Keratinocyte (primary cell): ENCODE data around the gene BRCA1. TPM values are rescaled to one million over a fixed set of nuclear protein-coding genes. Genes with fewer than 3 reads are reported as not detected.

Experiments used
- DNase-seq: peaks from one replicate; pipeline ENCODE4 v3.0.0-alpha.2; 2011; ENCODE audit warnings: low read depth, missing footprints, low spot score
- FAIRE-seq: peaks from 2 replicates; lab custom pipeline; 2011; peaks lifted over from hg19 to GRCh38; lab: Jason Lieb, UNC
- H2AFZ ChIP-seq: 2 replicates; pipeline ENCODE4 v1.6.0; 2012; ENCODE audit warnings: low read length, control low read depth, inconsistent platforms; ENCODE audit not compliant: control insufficient read depth
- H3K27ac ChIP-seq: 2 replicates; pipeline ENCODE4 v1.5.1; 2011; ENCODE audit warnings: low read length; ENCODE audit not compliant: control insufficient read depth, insufficient read depth
- H3K27me3 ChIP-seq: 3 replicates; pipeline ENCODE4 v1.6.0; 2011; ENCODE audit warnings: low read length; ENCODE audit not compliant: control insufficient read depth, insufficient read depth; ENCODE audit errors: extremely low read depth
- H3K36me3 ChIP-seq, 2 experiments: 2 replicates in 1 of 2; 3 replicates in 1 of 2; pipeline ENCODE4 v1.5.1; 2011; ENCODE audit warnings: low read length in 2 of 2, mild to moderate bottlenecking in 1 of 2; ENCODE audit not compliant: control insufficient read depth in 2 of 2, insufficient read depth in 2 of 2; ENCODE audit errors: extremely low read depth in 1 of 2
- H3K4me1 ChIP-seq: 3 replicates; pipeline ENCODE4 v1.5.1; 2011; ENCODE audit warnings: low read length; ENCODE audit not compliant: control insufficient read depth, insufficient read depth; ENCODE audit errors: extremely low read depth
- H3K4me2 ChIP-seq: 3 replicates; pipeline ENCODE4 v1.6.0; 2011; ENCODE audit warnings: low read depth, low read length; ENCODE audit not compliant: control insufficient read depth, insufficient read depth; ENCODE audit errors: extremely low read depth
- H3K4me3 ChIP-seq, 3 experiments: fragments of 200-600 bp in 1 of 3; sonication (generic) in 1 of 3; 2 replicates in 2 of 3; 3 replicates in 1 of 3; pipeline ENCODE4 v1.5.1; 2011 to 2016; ENCODE audit warnings: low read length in 3 of 3, mild to moderate bottlenecking in 3 of 3, control low read depth in 2 of 3, inconsistent platforms in 1 of 3, low read depth in 1 of 3, mixed read lengths in 1 of 3, mixed run types in 1 of 3, moderate library complexity in 1 of 3; ENCODE audit not compliant: control insufficient read depth in 2 of 3, insufficient read depth in 2 of 3; ENCODE audit errors: extremely low read depth in 1 of 3
- H3K79me2 ChIP-seq: 2 replicates; pipeline ENCODE4 v1.6.0; 2012; ENCODE audit warnings: low read length; ENCODE audit not compliant: control insufficient read depth, insufficient read depth
- H3K9ac ChIP-seq: 3 replicates; pipeline ENCODE4 v1.6.0; 2011; ENCODE audit warnings: low read length; ENCODE audit not compliant: control insufficient read depth, insufficient read depth; ENCODE audit errors: extremely low read depth
- H3K9me1 ChIP-seq: 3 replicates; pipeline ENCODE4 v1.6.0; 2011; ENCODE audit warnings: low read length; ENCODE audit not compliant: control insufficient read depth, insufficient read depth; ENCODE audit errors: extremely low read depth
- H3K9me3 ChIP-seq: 2 replicates; pipeline ENCODE4 v1.5.1; 2012; ENCODE audit warnings: low read depth, low read length; ENCODE audit not compliant: control insufficient read depth
- H4K20me1 ChIP-seq: 3 replicates; pipeline ENCODE4 v1.6.0; 2011; ENCODE audit warnings: low read length; ENCODE audit not compliant: control insufficient read depth, insufficient read depth; ENCODE audit errors: extremely low read depth
- CTCF ChIP-seq, 3 experiments: IDR thresholded peaks in 1 of 3; conservative IDR thresholded peaks in 1 of 3; optimal IDR thresholded peaks in 1 of 3; 2 replicates in 2 of 3; 3 replicates in 1 of 3; pipeline versions ENCODE3 to v1.5.1; 2011; ENCODE audit warnings: low read length in 3 of 3, mild to moderate bottlenecking in 3 of 3, moderate library complexity in 2 of 3, control low read depth in 1 of 3, inconsistent platforms in 1 of 3; ENCODE audit not compliant: insufficient read depth in 2 of 3; ENCODE audit errors: extremely low read depth in 1 of 3
- EZH2 ChIP-seq: IDR thresholded peaks from one replicate; pipeline ENCODE4 v1.6.1; 2012; ENCODE audit warnings: inconsistent platforms, mild to moderate bottlenecking, low read length, moderate library complexity
- dilution Hi-C: fragments of 300-500 bp; cut with MboI; formaldehyde crosslinking; loops from one replicate; pipeline ENCODE4 v1.7.0; 2020; ENCODE audit warnings: low sequenced_read_pairs; ENCODE audit not compliant: extremely low pct_ligation_motif_present
- polyA plus RNA-seq, 5 experiments: library from polyadenylated mRNA; depleted of rRNA in 3 of 5; stranded (reverse) in 3 of 5; stranded (forward) in 1 of 5; unstranded in 1 of 5; fragments of >200 nt; gene quantifications; 1 replicate in 1 of 5; 2 replicates in 3 of 5; 3 replicates in 1 of 5; pipeline versions ENCODE4 v1.2.1 to v1.2.3, GENCODE V29; 2011 to 2012; ENCODE audit warnings: missing spikeins in 2 of 5, low read depth in 1 of 5, low replicate concordance in 1 of 5

BRCA1 gene
- polyA plus RNA-seq, 1 donor (not counting 4 experiments of a cell fraction or from before 2014, with no cell fraction given), result 17.2 TPM

GRCh38 chr17:43068570-43069367, 56.4 kb downstream of the BRCA1 start:
- Histone ChIP-seq H3K9me3 (no peaks in the 10 kb centered on the region), H3K4me1 (no peaks in the 10 kb centered on the region), H3K79me2 (no peaks in the 10 kb centered on the region), H3K36me3 (peaks cover 0 to 5% of the 10 kb centered on the region in 2 experiments), H3K4me3 (no peak overlapping the region), H4K20me1 (no peaks in the 10 kb centered on the region), H3K27ac (no peak overlapping the region), H3K4me2 (no peak overlapping the region), H3K9me1 (no peaks in the 10 kb centered on the region), H3K27me3 (no peaks in the 10 kb centered on the region), H2AFZ (no peak overlapping the region), H3K9ac (no peak overlapping the region)
- no peak for TF ChIP-seq CTCF (optimal IDR thresholded peaks at IDR 0.05 in 1 of 3, IDR thresholded peaks at IDR 0.05 in 1 of 3, conservative IDR thresholded peaks at IDR 0.05 in 1 of 3; ENCODE audit: extremely low read depth in 1 of 3, insufficient read depth in 2 of 3, low read length in 3 of 3)
- no peak for TF ChIP-seq EZH2
- dilution Hi-C loops, result no loop called here
- DNase-seq, result no peak
- no peak for FAIRE-seq

- Histone ChIP-seq H3K36me3 (no peaks in the 10 kb centered on the region), H4K20me1 (no peaks in the 10 kb centered on the region), H3K27me3 (no peaks in the 10 kb centered on the region), H3K9ac (no peak overlapping the region), H3K9me1 (no peaks in the 10 kb centered on the region), H3K4me2 (no peak overlapping the region), H3K79me2 (no peaks in the 10 kb centered on the region), H3K27ac (no peak overlapping the region), H3K4me3 (no peak overlapping the region), H3K9me3 (no peaks in the 10 kb centered on the region), H2AFZ (no peak overlapping the region), H3K4me1 (no peaks in the 10 kb centered on the region)
- dilution Hi-C loops, result no loop called here
- no peak for FAIRE-seq
- TF ChIP-seq EZH2 (no peak), CTCF (optimal IDR thresholded peaks at IDR 0.05 in 1 of 3, IDR thresholded peaks at IDR 0.05 in 1 of 3, conservative IDR thresholded peaks at IDR 0.05 in 1 of 3; ENCODE audit: extremely low read depth in 1 of 3, insufficient read depth in 2 of 3, low read length in 3 of 3) (no peak)
- DNase-seq, result no peak
Observed at GRCh38 chr17:43062984-43063638, 62.1 kb downstream of the BRCA1 start.
